ENCODE measurements around the gene SLC12A5. TPM values are rescaled to one million over a fixed set of nuclear protein-coding genes. Genes with fewer than 3 reads are reported as not detected.

The SLC12A5 gene
- total and polyA plus RNA-seq, 9 of the 15 experiments (the other 6 are each of a cell fraction or from before 2014, with no cell fraction given): 0.36 to 7.5 (median 2.1) TPM

DNA sequence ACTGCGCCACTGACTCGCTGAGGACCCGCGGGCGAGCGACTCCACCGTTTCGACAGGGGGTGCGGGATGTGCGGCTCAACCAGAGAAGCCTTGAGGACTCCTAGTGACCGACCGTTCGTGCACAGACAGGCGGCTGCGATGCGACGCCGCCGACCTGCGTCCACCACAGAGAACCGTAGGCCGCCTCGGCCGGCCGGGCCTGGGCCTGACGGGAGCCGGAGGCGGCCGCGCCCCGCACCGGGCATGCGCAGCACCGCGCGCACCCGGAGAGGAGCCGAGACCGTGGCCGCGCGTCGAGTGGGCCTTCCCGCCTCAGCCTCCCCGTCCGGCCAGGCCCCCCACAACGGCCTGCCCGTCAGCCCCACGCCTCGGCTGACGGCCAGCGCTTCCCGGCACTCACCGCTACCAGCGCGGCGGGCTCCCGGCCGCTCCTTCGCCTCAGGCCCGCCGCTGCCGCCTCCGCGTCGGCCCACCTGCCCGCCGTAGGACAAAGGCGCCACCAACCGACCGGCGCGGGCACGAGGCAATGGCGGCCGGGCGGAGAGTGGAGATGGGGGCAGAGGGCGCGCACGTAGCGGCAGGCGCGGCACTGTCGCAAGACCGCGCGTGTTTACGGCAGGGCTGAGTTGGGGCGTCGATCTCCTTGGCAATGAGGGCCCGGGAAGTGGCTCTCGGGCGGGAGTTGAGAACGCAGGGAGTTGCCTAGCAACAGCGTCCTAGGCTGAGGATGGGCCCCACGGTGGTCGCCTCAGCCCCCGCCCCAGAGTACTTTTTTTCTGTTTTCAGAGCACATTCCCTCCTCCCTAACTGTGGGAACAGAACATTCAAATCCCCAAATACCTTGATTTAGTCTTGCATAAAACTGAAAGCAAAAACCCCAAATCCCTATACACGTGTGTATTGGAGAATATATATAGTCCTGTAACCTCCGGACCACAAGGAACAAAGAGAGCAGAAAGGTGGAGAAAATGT is 60.7 kb downstream of the SLC12A5 start, which contains the start of gene NCOA5 (continued):
- TF ChIP-seq, protein P1, sequence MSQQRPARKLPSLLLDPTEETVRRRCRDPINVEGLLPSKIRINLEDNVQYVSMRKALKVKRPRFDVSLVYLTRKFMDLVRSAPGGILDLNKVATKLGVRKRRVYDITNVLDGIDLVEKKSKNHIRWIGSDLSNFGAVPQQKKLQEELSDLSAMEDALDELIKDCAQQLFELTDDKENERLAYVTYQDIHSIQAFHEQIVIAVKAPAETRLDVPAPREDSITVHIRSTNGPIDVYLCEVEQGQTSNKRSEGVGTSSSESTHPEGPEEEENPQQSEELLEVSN (IDR thresholded peaks at IDR 0.05; ENCODE audit: borderline replicate concordance in 1 of 2, extremely low read depth in 1 of 2, insufficient read depth in 1 of 2, insufficient read length in 1 of 2, low read depth in 1 of 2, low read length in 1 of 2, poor library complexity in 1 of 2, severe bottlenecking in 1 of 2): peak; percentile 92 to 93
- TF ChIP-seq POLR2AphosphoS5 (IDR thresholded peaks at IDR 0.05; ENCODE audit: control insufficient read depth, insufficient read depth, low read depth, low read length) (peak; percentile 84), HNRNPL (IDR thresholded peaks at IDR 0.05; ENCODE audit: low read depth, low read length) (peak; percentile 85), ZBTB1 (CRISPR knock-in tag; IDR thresholded peaks at IDR 0.05; ENCODE audit: borderline replicate concordance, low read depth) (peak; percentile 75; the same call in 1 of the 2 replicates), THRAP3 (IDR thresholded peaks at IDR 0.05; ENCODE audit: borderline replicate concordance) (no peak), KLF13 (tag; IDR thresholded peaks at IDR 0.05; ENCODE audit: borderline replicate concordance, low read depth) (0 out of 2 replicates have a peak, but pooled peaks have one; percentile 33), NR4A1 (CRISPR knock-in tag; IDR thresholded peaks at IDR 0.05) (no peak), NR4A1 (tag; IDR thresholded peaks at IDR 0.05) (peak; percentile 86; the same call in 1 of the 2 replicates), RBM25 (IDR thresholded peaks at IDR 0.05; ENCODE audit: low read depth, low read length, severe bottlenecking) (peak; percentile 46), ZBTB7A (IDR thresholded peaks at IDR 0.05; ENCODE audit: borderline replicate concordance, control insufficient read depth, low read depth, low read length) (peak; percentile 81), RAD21 (CRISPR knock-in tag; conservative IDR thresholded peaks at IDR 0.05 in 1 of 2, IDR thresholded peaks at IDR 0.05 in 1 of 2) (peak; percentile 19 to 39; a peak in 2 of 4 replicates), U2AF2 (optimal IDR thresholded peaks at IDR 0.05; ENCODE audit: low read depth, low read length) (no peak), STAT5B (CRISPR knock-in tag; IDR thresholded peaks at IDR 0.05) (no peak), ZNF696 (CRISPR knock-in tag; conservative IDR thresholded peaks at IDR 0.05) (no peak)
- TF ChIP-seq, protein P2, sequence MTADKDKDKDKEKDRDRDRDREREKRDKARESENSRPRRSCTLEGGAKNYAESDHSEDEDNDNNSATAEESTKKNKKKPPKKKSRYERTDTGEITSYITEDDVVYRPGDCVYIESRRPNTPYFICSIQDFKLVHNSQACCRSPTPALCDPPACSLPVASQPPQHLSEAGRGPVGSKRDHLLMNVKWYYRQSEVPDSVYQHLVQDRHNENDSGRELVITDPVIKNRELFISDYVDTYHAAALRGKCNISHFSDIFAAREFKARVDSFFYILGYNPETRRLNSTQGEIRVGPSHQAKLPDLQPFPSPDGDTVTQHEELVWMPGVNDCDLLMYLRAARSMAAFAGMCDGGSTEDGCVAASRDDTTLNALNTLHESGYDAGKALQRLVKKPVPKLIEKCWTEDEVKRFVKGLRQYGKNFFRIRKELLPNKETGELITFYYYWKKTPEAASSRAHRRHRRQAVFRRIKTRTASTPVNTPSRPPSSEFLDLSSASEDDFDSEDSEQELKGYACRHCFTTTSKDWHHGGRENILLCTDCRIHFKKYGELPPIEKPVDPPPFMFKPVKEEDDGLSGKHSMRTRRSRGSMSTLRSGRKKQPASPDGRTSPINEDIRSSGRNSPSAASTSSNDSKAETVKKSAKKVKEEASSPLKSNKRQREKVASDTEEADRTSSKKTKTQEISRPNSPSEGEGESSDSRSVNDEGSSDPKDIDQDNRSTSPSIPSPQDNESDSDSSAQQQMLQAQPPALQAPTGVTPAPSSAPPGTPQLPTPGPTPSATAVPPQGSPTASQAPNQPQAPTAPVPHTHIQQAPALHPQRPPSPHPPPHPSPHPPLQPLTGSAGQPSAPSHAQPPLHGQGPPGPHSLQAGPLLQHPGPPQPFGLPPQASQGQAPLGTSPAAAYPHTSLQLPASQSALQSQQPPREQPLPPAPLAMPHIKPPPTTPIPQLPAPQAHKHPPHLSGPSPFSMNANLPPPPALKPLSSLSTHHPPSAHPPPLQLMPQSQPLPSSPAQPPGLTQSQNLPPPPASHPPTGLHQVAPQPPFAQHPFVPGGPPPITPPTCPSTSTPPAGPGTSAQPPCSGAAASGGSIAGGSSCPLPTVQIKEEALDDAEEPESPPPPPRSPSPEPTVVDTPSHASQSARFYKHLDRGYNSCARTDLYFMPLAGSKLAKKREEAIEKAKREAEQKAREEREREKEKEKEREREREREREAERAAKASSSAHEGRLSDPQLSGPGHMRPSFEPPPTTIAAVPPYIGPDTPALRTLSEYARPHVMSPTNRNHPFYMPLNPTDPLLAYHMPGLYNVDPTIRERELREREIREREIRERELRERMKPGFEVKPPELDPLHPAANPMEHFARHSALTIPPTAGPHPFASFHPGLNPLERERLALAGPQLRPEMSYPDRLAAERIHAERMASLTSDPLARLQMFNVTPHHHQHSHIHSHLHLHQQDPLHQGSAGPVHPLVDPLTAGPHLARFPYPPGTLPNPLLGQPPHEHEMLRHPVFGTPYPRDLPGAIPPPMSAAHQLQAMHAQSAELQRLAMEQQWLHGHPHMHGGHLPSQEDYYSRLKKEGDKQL (CRISPR knock-in tag; IDR thresholded peaks at IDR 0.05; ENCODE audit: borderline replicate concordance): peak; percentile 94

Data from K562 (cell line).